ENCODE measurements around the gene ID4.

Gene ID4

GRCh38 chr6:19860235-19860877, 23.2 kb downstream of the ID4 start:
- FAIRE-seq (no peak), DNase-seq (ENCODE audit: insufficient read length, low spot score) (no peak)
- no peak for TF ChIP-seq CTCF (IDR thresholded peaks at IDR 0.05; ENCODE audit: insufficient read depth, missing control alignments)

- no peak for FAIRE-seq
- DNase-seq (ENCODE audit: insufficient read length, low spot score): no peak
- TF ChIP-seq CTCF (IDR thresholded peaks at IDR 0.05; ENCODE audit: insufficient read depth, missing control alignments): no peak
Measured at GRCh38 chr6:19864285-19864684, 27.1 kb downstream of the ID4 start.

GRCh38 chr6:19865178-19865577, 28.0 kb downstream of the ID4 start:
- peak; percentile 21 for FAIRE-seq
- no peak for DNase-seq (ENCODE audit: insufficient read length, low spot score)
- no peak for TF ChIP-seq CTCF (IDR thresholded peaks at IDR 0.05; ENCODE audit: insufficient read depth, missing control alignments)

GRCh38 chr6:19866173-19866984, 29.2 kb downstream of the ID4 start:
- TF ChIP-seq CTCF (IDR thresholded peaks at IDR 0.05; ENCODE audit: insufficient read depth, missing control alignments): no peak
- DNase-seq (ENCODE audit: insufficient read length, low spot score) (no peak), FAIRE-seq (no peak)

- TF ChIP-seq CTCF (IDR thresholded peaks at IDR 0.05; ENCODE audit: insufficient read depth, missing control alignments): no peak
- FAIRE-seq (no peak), DNase-seq (ENCODE audit: insufficient read length, low spot score) (no peak)
Measured at GRCh38 chr6:19866985-19867627, 29.9 kb downstream of the ID4 start.

GRCh38 chr6:19869464-19869863, 32.3 kb downstream of the ID4 start:
- no peak for DNase-seq (ENCODE audit: insufficient read length, low spot score)
- peak; percentile 6 for TF ChIP-seq CTCF (IDR thresholded peaks at IDR 0.05; ENCODE audit: insufficient read depth, missing control alignments)
- no peak for FAIRE-seq

All from D721Med (cell line).